ENCODE results near the gene EPAS1. TPM values are rescaled to one million over a fixed set of nuclear protein-coding genes. Genes with fewer than 3 reads are reported as not detected.

EPAS1 gene
- total and polyA plus RNA-seq, 9 of the 15 experiments (the other 6 are each of a cell fraction or from before 2014, with no cell fraction given), result 0.25 to 11.2 (median 4.1) TPM

- POLR2A ChIA-PET, result interaction anchor here (0.6 to 2.2 kb wide), 6 partner anchors 10 to 69 kb away, joined by 3 to 7 read pairs (median 6); no protein-coding TSS in a partner anchor
- 2% methylated on average over 40 of the region's 40 CpGs for WGBS (ENCODE audit: insufficient coverage, low coverage, missing lambda C conversion rate)
- H4K20me1 ChIP-seq (replicated peaks; ENCODE audit: control insufficient read depth, insufficient read depth, low read length), result peaks cover 4% of the 10 kb centered on the region; the same call in 1 of the 2 replicates
- H3K79me2 ChIP-seq (ENCODE audit: control insufficient read depth, insufficient read depth, low read length), result no peaks in the 10 kb centered on the region; the same call in 2 of the 3 replicates
- peaks cover 16 to 39% of the 10 kb centered on the region in 2 experiments for H3K4me1 ChIP-seq (replicated peaks in 1 of 2; ENCODE audit: control insufficient read depth in 2 of 2, insufficient read depth in 2 of 2, low read length in 2 of 2)
- ATAC-seq, result peak; percentile 34
- in situ Hi-C loops (cut with MboI), result loop anchor here (5.0 kb wide), 1 partner anchor 68 kb away; no protein-coding TSS in a partner anchor
- H2AFZ ChIP-seq (ENCODE audit: low read depth, low read length), result peak overlapping the region; percentile 89; the same call in 1 of the 2 replicates
- intact Hi-C loops (cut with micrococcal nuclease), result loop anchor here (1.0 to 10.0 kb wide), 3 partner anchors 66 to 285 kb away; no protein-coding TSS in a partner anchor
- peaks cover 5 to 13% of the 10 kb centered on the region in 2 experiments; a peak in 3 of 5 replicates for H3K27me3 ChIP-seq (ENCODE audit: control insufficient read depth in 2 of 2, insufficient read depth in 2 of 2, low read length in 2 of 2)
- H3K9ac ChIP-seq (ENCODE audit: insufficient read depth in 1 of 2, low read depth in 2 of 2, low read length in 2 of 2), result peak overlapping the region; percentile 56 to 91; a peak in 3 of 4 replicates
- peaks cover 4% of the 10 kb centered on the region for H3K9me1 ChIP-seq (ENCODE audit: control insufficient read depth, insufficient read depth, low read length)
- peak overlapping the region; percentile 80 for H3K4me2 ChIP-seq (ENCODE audit: insufficient read depth, low read length)
- CTCF ChIA-PET (ENCODE audit: low intra/inter-chr PET ratio), result interaction anchor here (2.0 kb wide), 1 partner anchor 66 kb away, joined by 7 read pairs; no protein-coding TSS in a partner anchor
- DNase-seq (ENCODE audit: extremely low read depth in 1 of 4, low spot score in 3 of 4), result peak; percentile 17 to 62 (median 34)
- no peaks in the 10 kb centered on the region for H3K9me3 ChIP-seq (replicated peaks; ENCODE audit: control insufficient read depth, insufficient read depth, low read depth, low read length)
- BruUV-seq (replicated peaks), result TSS peak; percentile 33
- peak overlapping the region; percentile 56 for H3K4me3 ChIP-seq
- H3K36me3 ChIP-seq (ENCODE audit: control insufficient read depth, insufficient read depth, low read length), result no peaks in the 10 kb centered on the region
- FAIRE-seq, result peak; percentile 84
- no peak overlapping the region for H3K27ac ChIP-seq (ENCODE audit: extremely low read depth, low read depth, low read length)
- no peak for TF ChIP-seq NCOA1 (IDR thresholded peaks at IDR 0.05; ENCODE audit: low read depth)
- no peak for TF ChIP-seq ZNF830 (CRISPR knock-in tag; IDR thresholded peaks at IDR 0.05)
- peak in 1 of 2 experiments; percentile 25; a peak in 1 of 4 replicates for TF ChIP-seq TBL1XR1 (IDR thresholded peaks at IDR 0.05; ENCODE audit: low read length in 2 of 2)
- peak; percentile 1 to 37; a peak in 1 of 4 replicates for TF ChIP-seq UBTF (IDR thresholded peaks at IDR 0.05; ENCODE audit: borderline replicate concordance in 1 of 2, low read depth in 2 of 2, low read length in 2 of 2)
- TF ChIP-seq ZNF57 (CRISPR knock-in tag; IDR thresholded peaks at IDR 0.05), result no peak
- no peak for TF ChIP-seq NR0B1 (IDR thresholded peaks at IDR 0.05; ENCODE audit: partially characterized antibody)
- TF ChIP-seq GABPB2 (CRISPR knock-in tag; conservative IDR thresholded peaks at IDR 0.05), result no peak
- no peak for TF ChIP-seq E2F1 (CRISPR knock-in tag; IDR thresholded peaks at IDR 0.05)
- no peak for TF ChIP-seq RBBP5 (IDR thresholded peaks at IDR 0.05; ENCODE audit: borderline replicate concordance, insufficient read depth, low read length, poor library complexity, severe bottlenecking)
- TF ChIP-seq SMAD3 (CRISPR knock-in tag; conservative IDR thresholded peaks at IDR 0.05), result no peak
- no peak for TF ChIP-seq MAFK (IDR thresholded peaks at IDR 0.05; ENCODE audit: low read length)
- TF ChIP-seq TRIM24 (IDR thresholded peaks at IDR 0.05), result peak; percentile 52 to 60; a peak in 2 of 4 replicates
- no peak for TF ChIP-seq PHTF2 (CRISPR knock-in tag; IDR thresholded peaks at IDR 0.05)
- no peak for TF ChIP-seq CBX2 (IDR thresholded peaks at IDR 0.05; ENCODE audit: insufficient read depth, low read length, poor library complexity, severe bottlenecking)
- no peak for TF ChIP-seq ZNF695 (CRISPR knock-in tag; IDR thresholded peaks at IDR 0.05)
These were observed 2.4 kb downstream of the EPAS1 start for GRCh38 chr2:46299365-46300263.
